ENCODE results near the gene PIK3R4.

DNA sequence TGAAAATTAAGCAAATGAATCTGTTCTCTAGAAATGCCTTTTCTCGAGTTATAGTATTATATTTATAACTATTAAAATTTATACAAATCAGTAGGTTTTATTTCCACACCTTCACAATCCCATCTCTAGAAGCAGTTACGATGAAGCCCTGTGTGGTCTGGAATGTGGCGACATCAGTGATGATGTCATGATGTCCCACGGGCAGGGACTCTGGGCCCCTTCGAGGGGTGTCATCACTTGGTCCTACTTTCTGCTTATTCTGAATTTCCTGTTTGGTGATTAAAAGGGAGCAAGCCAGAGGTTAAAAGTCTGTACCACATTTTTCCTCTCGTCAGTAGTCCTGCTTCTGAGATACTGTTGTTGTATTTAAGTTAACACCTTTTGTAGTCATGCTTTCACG is 67.4 kb downstream of the PIK3R4 start:
- TF ChIP-seq, protein P1, sequence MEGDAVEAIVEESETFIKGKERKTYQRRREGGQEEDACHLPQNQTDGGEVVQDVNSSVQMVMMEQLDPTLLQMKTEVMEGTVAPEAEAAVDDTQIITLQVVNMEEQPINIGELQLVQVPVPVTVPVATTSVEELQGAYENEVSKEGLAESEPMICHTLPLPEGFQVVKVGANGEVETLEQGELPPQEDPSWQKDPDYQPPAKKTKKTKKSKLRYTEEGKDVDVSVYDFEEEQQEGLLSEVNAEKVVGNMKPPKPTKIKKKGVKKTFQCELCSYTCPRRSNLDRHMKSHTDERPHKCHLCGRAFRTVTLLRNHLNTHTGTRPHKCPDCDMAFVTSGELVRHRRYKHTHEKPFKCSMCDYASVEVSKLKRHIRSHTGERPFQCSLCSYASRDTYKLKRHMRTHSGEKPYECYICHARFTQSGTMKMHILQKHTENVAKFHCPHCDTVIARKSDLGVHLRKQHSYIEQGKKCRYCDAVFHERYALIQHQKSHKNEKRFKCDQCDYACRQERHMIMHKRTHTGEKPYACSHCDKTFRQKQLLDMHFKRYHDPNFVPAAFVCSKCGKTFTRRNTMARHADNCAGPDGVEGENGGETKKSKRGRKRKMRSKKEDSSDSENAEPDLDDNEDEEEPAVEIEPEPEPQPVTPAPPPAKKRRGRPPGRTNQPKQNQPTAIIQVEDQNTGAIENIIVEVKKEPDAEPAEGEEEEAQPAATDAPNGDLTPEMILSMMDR (conservative IDR thresholded peaks at IDR 0.05; ENCODE audit: low read depth, low read length) = no peak
- no peak for TF ChIP-seq EZH2 (IDR thresholded peaks at IDR 0.05; ENCODE audit: borderline replicate concordance, low read depth, low read length, poor library complexity, severe bottlenecking)
